Adrenal gland (tissue), 5 donors: Measurements from ENCODE around the gene CASQ1.

Source experiments
- CTCF ChIP-seq, 6 experiments: fragments of 450-650 bp in 4 of 6; fragments of 200-600 bp in 2 of 6; sonication (generic) in 1 of 6; IDR thresholded peaks; 1 replicate in 5 of 6; 2 replicates in 1 of 6; pipeline versions ENCODE4 v1.5.1 to v1.8.0; 2016 to 2021; ENCODE audit warnings: antibody characterized with exemption in 6 of 6, mild to moderate bottlenecking in 2 of 6, moderate library complexity in 1 of 6
- POLR2A ChIP-seq, 2 donors: fragments of 450-650 bp; IDR thresholded peaks; one replicate each; pipeline ENCODE4 v1.6.1; 2017; ENCODE audit warnings: antibody characterized with exemption in 2 of 2, mild to moderate bottlenecking in 2 of 2, moderate library complexity in 1 of 2
- donor health status: DM: no; HTN: no; CAD: no.

GRCh38 chr1:160156361-160156760 lies 34.0 kb upstream of the CASQ1 start:
- TF ChIP-seq POLR2A (IDR thresholded peaks at IDR 0.05), result no peak
- TF ChIP-seq CTCF (IDR thresholded peaks at IDR 0.05), result no peak
